WTC11 (cell line): ENCODE results near the gene GAS2L1. TPM values are rescaled to one million over a fixed set of nuclear protein-coding genes. Genes with fewer than 3 reads are reported as not detected.

Source experiments
- ATAC-seq: fragments of 200-7000 bp; cut with Tn5 transposase; 2 replicates; pipeline ENCODE4 v1.10.0; 2021; ENCODE audit warnings: mild to moderate bottlenecking, moderate library complexity
- CTCF ChIA-PET: fragments of 300-600 bp; sonication (Branson Sonifier 250); formaldehyde crosslinking; loops from one replicate; lab custom pipeline; 2021; ENCODE audit warnings: antibody characterized with exemption; lab: Charles Lee
- POLR2A ChIA-PET: fragments of 350-600 bp; sonication (Branson Sonifier 250); formaldehyde crosslinking; loops from one replicate; lab custom pipeline; 2021; ENCODE audit warnings: antibody characterized with exemption; lab: Charles Lee
- DNase-seq: peaks from one replicate; pipeline ENCODE4 v3.0.0; 2021; ENCODE audit warnings: low spot score
- H3K27ac Mint-ChIP-seq: 2 replicates; pipeline ENCODE4 v1.8.0; 2021; ENCODE audit warnings: mixed read lengths
- H3K27me3 Mint-ChIP-seq: 2 replicates; pipeline ENCODE4 v1.8.0; 2021; ENCODE audit warnings: low read depth, mild to moderate bottlenecking, moderate library complexity, mixed read lengths
- H3K36me3 Mint-ChIP-seq: 2 replicates; pipeline ENCODE4 v1.8.0; 2021; ENCODE audit warnings: mixed read lengths
- H3K4me1 Mint-ChIP-seq: 2 replicates; pipeline ENCODE4 v1.8.0; 2022; ENCODE audit warnings: mixed read lengths
- H3K4me3 Mint-ChIP-seq: 2 replicates; pipeline ENCODE4 v1.8.0; 2021; ENCODE audit warnings: mild to moderate bottlenecking, moderate library complexity, mixed read lengths
- H3K9me3 Mint-ChIP-seq: 2 replicates; pipeline ENCODE4 v1.8.0; 2021; ENCODE audit warnings: mixed read lengths
- ARID4B ChIP-seq: sonication (generic); formaldehyde crosslinking; IDR thresholded peaks from 2 replicates; pipeline ENCODE4 v1.8.0; 2023; ENCODE audit warnings: missing genetic modification reagents, mild to moderate bottlenecking, borderline replicate concordance
- ATF2 ChIP-seq: sonication (generic); formaldehyde crosslinking; IDR thresholded peaks from 2 replicates; pipeline ENCODE4 v1.8.1; 2022; ENCODE audit warnings: low read depth, missing genetic modification reagents, borderline replicate concordance
- CREB1 ChIP-seq: sonication (generic); formaldehyde crosslinking; IDR thresholded peaks from 2 replicates; pipeline ENCODE4 v1.8.0; 2023; ENCODE audit warnings: mild to moderate bottlenecking, missing genetic modification reagents
- EMX1 ChIP-seq: fragments of 250-450 bp; sonication (Bioruptor Pico); IDR thresholded peaks from 2 replicates; pipeline ENCODE4 v1.8.0; 2021; ENCODE audit warnings: mild to moderate bottlenecking
- ESRRA ChIP-seq: sonication (generic); formaldehyde crosslinking; IDR thresholded peaks from 2 replicates; pipeline ENCODE4 v1.8.1; 2022; ENCODE audit warnings: mild to moderate bottlenecking, missing genetic modification reagents, borderline replicate concordance
- ETV6 ChIP-seq: sonication (generic); formaldehyde crosslinking; IDR thresholded peaks from 2 replicates; pipeline ENCODE4 v1.8.1; 2022; ENCODE audit warnings: mild to moderate bottlenecking, missing genetic modification reagents
- FOXJ3 ChIP-seq: sonication (generic); formaldehyde crosslinking; IDR thresholded peaks from 2 replicates; pipeline ENCODE4 v1.9.0; 2021; ENCODE audit warnings: missing genetic modification reagents, mild to moderate bottlenecking, borderline replicate concordance
- GRHL2 ChIP-seq: fragments of 250-450 bp; sonication (Bioruptor Pico); IDR thresholded peaks from 2 replicates; pipeline ENCODE4 v1.8.0; 2022; ENCODE audit warnings: mild to moderate bottlenecking, moderate library complexity; ENCODE audit not compliant: insufficient replicate concordance, severe bottlenecking
- NFE2L1 ChIP-seq: sonication (generic); formaldehyde crosslinking; IDR thresholded peaks from 2 replicates; pipeline ENCODE4 v1.8.1; 2023; ENCODE audit warnings: missing genetic modification reagents
- NR2C2 ChIP-seq: sonication (generic); formaldehyde crosslinking; IDR thresholded peaks from 2 replicates; pipeline ENCODE4 v1.8.0; 2022; ENCODE audit warnings: mild to moderate bottlenecking, missing genetic modification reagents
- NR3C1 ChIP-seq: sonication (generic); formaldehyde crosslinking; conservative IDR thresholded peaks from 2 replicates; pipeline ENCODE4 v1.8.1; 2023; ENCODE audit warnings: low read depth, mild to moderate bottlenecking, missing genetic modification reagents
- PREB ChIP-seq: sonication (generic); formaldehyde crosslinking; IDR thresholded peaks from 2 replicates; pipeline ENCODE4 v1.8.1; 2022; ENCODE audit warnings: mild to moderate bottlenecking, missing genetic modification reagents, moderate library complexity, borderline replicate concordance
- TP53 ChIP-seq: sonication (generic); formaldehyde crosslinking; IDR thresholded peaks from 2 replicates; pipeline ENCODE4 v1.8.1; 2023; ENCODE audit warnings: mild to moderate bottlenecking, missing genetic modification reagents
- USF1 ChIP-seq: sonication (generic); formaldehyde crosslinking; IDR thresholded peaks from 2 replicates; pipeline ENCODE4 v1.8.0; 2022; ENCODE audit warnings: mild to moderate bottlenecking, missing genetic modification reagents
- ZBTB21 ChIP-seq: sonication (generic); formaldehyde crosslinking; IDR thresholded peaks from 2 replicates; pipeline ENCODE4 v1.8.1; 2023; ENCODE audit warnings: mild to moderate bottlenecking, missing genetic modification reagents, borderline replicate concordance
- ZBTB43 ChIP-seq: sonication (generic); formaldehyde crosslinking; IDR thresholded peaks from 2 replicates; pipeline ENCODE4 v1.8.1; 2023; ENCODE audit warnings: mild to moderate bottlenecking, missing genetic modification reagents
- ZMAT4 ChIP-seq: fragments of 250-450 bp; sonication (Bioruptor Pico); IDR thresholded peaks from 2 replicates; pipeline ENCODE4 v1.9.0; 2021; ENCODE audit warnings: mild to moderate bottlenecking
- total RNA-seq: library from RNA; stranded (reverse); gene quantifications from 3 replicates; pipeline ENCODE4 v1.2.3, GENCODE V29; 2021

GAS2L1 gene
- total RNA-seq, 1 experiment from 2014 or later: 19.9 TPM

- no peak for TF ChIP-seq USF1 (CRISPR knock-in tag)
- no peak for TF ChIP-seq ZBTB43 (CRISPR knock-in tag)
- TF ChIP-seq ZMAT4 (CRISPR knock-in tag): no peak
- no peak for TF ChIP-seq ARID4B
- TF ChIP-seq CREB1 (CRISPR knock-in tag): no peak
- no peak for TF ChIP-seq ZBTB21 (CRISPR knock-in tag)
- no peak for TF ChIP-seq NR3C1 (CRISPR knock-in tag)
- TF ChIP-seq TP53 (CRISPR knock-in tag): no peak
- TF ChIP-seq GRHL2 (CRISPR knock-in tag): no peak
- no peak for TF ChIP-seq ATF2 (CRISPR knock-in tag)
- no peak for TF ChIP-seq ETV6 (CRISPR knock-in tag)
- TF ChIP-seq NR2C2 (CRISPR knock-in tag): no peak
- no peak for TF ChIP-seq ESRRA
- no peak for TF ChIP-seq FOXJ3 (CRISPR knock-in tag)
- no peak for TF ChIP-seq NFE2L1 (CRISPR knock-in tag)
- no peaks in the 10 kb centered on the region for H3K9me3 Mint-ChIP-seq
- POLR2A ChIA-PET: no interaction called here
- no peak overlapping the region for H3K27ac Mint-ChIP-seq
- DNase-seq (no peak), ATAC-seq (no peak)
- H3K4me1 Mint-ChIP-seq: peaks cover 25% of the 10 kb centered on the region
- peaks cover 22% of the 10 kb centered on the region for H3K27me3 Mint-ChIP-seq
- H3K4me3 Mint-ChIP-seq: 0 out of 2 replicates have a peak overlapping the region, but pooled peaks have one; percentile 16
- CTCF ChIA-PET: interaction anchor here (1.1 kb wide), 1 partner anchor 106 kb away, joined by 3 read pairs; no protein-coding TSS in a partner anchor
- peaks cover 2% of the 10 kb centered on the region; the same call in 1 of the 2 replicates for H3K36me3 Mint-ChIP-seq
Measured at GRCh38 chr22:29308791-29309262, 2.4 kb downstream of the GAS2L1 start.

- CTCF ChIA-PET: interaction anchor here (1.1 kb wide), 1 partner anchor 107 kb away, joined by 3 read pairs; no protein-coding TSS in a partner anchor
- TF ChIP-seq NR3C1 (CRISPR knock-in tag) (no peak), CREB1 (CRISPR knock-in tag) (no peak), PREB (CRISPR knock-in tag) (no peak), ESRRA (no peak), GRHL2 (CRISPR knock-in tag) (no peak), ZBTB43 (CRISPR knock-in tag) (no peak), EMX1 (CRISPR knock-in tag) (no peak)
Measured at GRCh38 chr22:29309332-29310064, 3.0 kb downstream of the GAS2L1 start.

More at GRCh38 chr22:29309332-29310064, 3.0 kb downstream of the GAS2L1 start:
- Mint-ChIP-seq H3K9me3 (no peaks in the 10 kb centered on the region), H3K4me1 (peaks cover 29% of the 10 kb centered on the region), H3K27me3 (peaks cover 29% of the 10 kb centered on the region), H3K27ac (no peak overlapping the region), H3K4me3 (no peak overlapping the region), H3K36me3 (peaks cover 6% of the 10 kb centered on the region; the same call in 1 of the 2 replicates)
- POLR2A ChIA-PET: no interaction called here
- ATAC-seq (no peak), DNase-seq (no peak)
